GM12873 (cell line): ENCODE results near the gene LYZL2.

ENCODE experiments used
- CTCF ChIP-seq: IDR thresholded peaks from 2 replicates; pipeline ENCODE4 v1.5.1; 2012; ENCODE audit warnings: low read depth, mild to moderate bottlenecking, moderate library complexity, low read length, control low read depth; ENCODE audit not compliant: insufficient read depth; ENCODE audit errors: missing control alignments

Gene LYZL2

GRCh38 chr10:30629653-30630052 lies at the start of gene LYZL2:
TSS of gene LYZL2 (minus strand) at chr10:30629753. CDS start at chr10:30626915, 2,838 bp downstream.
- no peak for TF ChIP-seq CTCF

- no peak for TF ChIP-seq CTCF
Measured at GRCh38 chr10:30675791-30676718, 46.5 kb upstream of the LYZL2 start.

- TF ChIP-seq CTCF, result no peak
Measured at GRCh38 chr10:30674796-30675195, 45.2 kb upstream of the LYZL2 start.

GRCh38 chr10:30671026-30671616 lies 41.6 kb upstream of the LYZL2 start:
- peak; percentile 82 for TF ChIP-seq CTCF

- TF ChIP-seq CTCF, result no peak
Measured at GRCh38 chr10:30662814-30663213, 33.3 kb upstream of the LYZL2 start.

- TF ChIP-seq CTCF, result no peak
Measured at GRCh38 chr10:30656233-30656632, 26.7 kb upstream of the LYZL2 start.

- TF ChIP-seq CTCF, result no peak
Measured at GRCh38 chr10:30647089-30647488, 17.5 kb upstream of the LYZL2 start.
